ENCODE data around the gene IQCH.

- TF ChIP-seq CTCF (conservative IDR thresholded peaks at IDR 0.05): no peak
- no peak for TF ChIP-seq ZFX (IDR thresholded peaks at IDR 0.05)
Measured at GRCh38 chr15:67510597-67511190, 256.1 kb downstream of the IQCH start.
